GM13977 (cell line): ENCODE results near the gene MFAP3.

Experiments used
- DNase-seq: peaks from one replicate; pipeline ENCODE4 v3.0.0; 2012; ENCODE audit warnings: low spot score
- in situ Hi-C: fragments of 300-500 bp; cut with MboI; formaldehyde crosslinking; loops from one replicate; pipeline ENCODE4 v1.12.0; 2022; ENCODE audit warnings: low sequenced_read_pairs, low pct_unique_long_range_greater_than_20kb, mixed read lengths, inconsistent platforms; ENCODE audit not compliant: unreplicated experiment
- TF ChIP-seq, protein P1 (sequence below): IDR thresholded peaks from 2 replicates; pipeline ENCODE4 v1.5.1; 2012; ENCODE audit warnings: mild to moderate bottlenecking, control low read depth; ENCODE audit not compliant: insufficient read depth; ENCODE audit errors: extremely low read depth, missing control alignments

The MFAP3 gene

GRCh38 chr5:154038707-154039457 lies at the start of gene MFAP3, which contains the start of gene FAM114A2:
TSS of gene MFAP3 (plus strand) at chr5:154038967. CDS start at chr5:154049723, 10,756 bp downstream.
TSS of gene FAM114A2 (minus strand) at chr5:154038910. CDS start at chr5:154034953, 3,957 bp downstream.
- peak; percentile 86 for DNase-seq
- in situ Hi-C loops: no loop called here
- TF ChIP-seq, protein P1, sequence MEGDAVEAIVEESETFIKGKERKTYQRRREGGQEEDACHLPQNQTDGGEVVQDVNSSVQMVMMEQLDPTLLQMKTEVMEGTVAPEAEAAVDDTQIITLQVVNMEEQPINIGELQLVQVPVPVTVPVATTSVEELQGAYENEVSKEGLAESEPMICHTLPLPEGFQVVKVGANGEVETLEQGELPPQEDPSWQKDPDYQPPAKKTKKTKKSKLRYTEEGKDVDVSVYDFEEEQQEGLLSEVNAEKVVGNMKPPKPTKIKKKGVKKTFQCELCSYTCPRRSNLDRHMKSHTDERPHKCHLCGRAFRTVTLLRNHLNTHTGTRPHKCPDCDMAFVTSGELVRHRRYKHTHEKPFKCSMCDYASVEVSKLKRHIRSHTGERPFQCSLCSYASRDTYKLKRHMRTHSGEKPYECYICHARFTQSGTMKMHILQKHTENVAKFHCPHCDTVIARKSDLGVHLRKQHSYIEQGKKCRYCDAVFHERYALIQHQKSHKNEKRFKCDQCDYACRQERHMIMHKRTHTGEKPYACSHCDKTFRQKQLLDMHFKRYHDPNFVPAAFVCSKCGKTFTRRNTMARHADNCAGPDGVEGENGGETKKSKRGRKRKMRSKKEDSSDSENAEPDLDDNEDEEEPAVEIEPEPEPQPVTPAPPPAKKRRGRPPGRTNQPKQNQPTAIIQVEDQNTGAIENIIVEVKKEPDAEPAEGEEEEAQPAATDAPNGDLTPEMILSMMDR: no peak

- no peak for DNase-seq
- in situ Hi-C loops: no loop called here
- TF ChIP-seq, protein P1: no peak
Measured at GRCh38 chr5:153991168-153991567, 47.6 kb upstream of the MFAP3 start.

- TF ChIP-seq, protein P1: no peak
- in situ Hi-C loops: no loop called here
- no peak for DNase-seq
Measured at GRCh38 chr5:153998010-153998409, 40.8 kb upstream of the MFAP3 start.

- in situ Hi-C loops: no loop called here
- DNase-seq: no peak
- TF ChIP-seq, protein P1: no peak
Measured at GRCh38 chr5:153998768-153999167, 40.0 kb upstream of the MFAP3 start.

DNA sequence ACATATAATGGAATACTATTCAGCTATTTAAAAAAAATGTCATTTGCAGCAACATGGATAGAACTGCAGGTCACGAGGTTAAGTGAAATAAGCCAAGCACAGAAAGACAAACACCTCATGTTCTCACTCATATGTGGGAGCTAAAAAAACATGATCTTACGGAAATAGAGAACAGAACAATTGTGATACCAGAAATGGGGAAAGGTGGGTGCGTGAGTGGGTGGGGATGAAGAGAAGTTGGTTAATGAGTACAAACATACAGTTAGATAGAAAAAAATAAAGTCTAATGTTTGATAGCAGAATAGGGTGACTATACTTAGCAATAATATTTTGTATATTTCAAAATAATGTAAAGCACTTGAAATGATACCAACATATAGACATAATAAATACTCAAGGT lies 38.8 kb upstream of the MFAP3 start:
- TF ChIP-seq, protein P1: no peak
- no peak for DNase-seq
- in situ Hi-C loops: no loop called here

- in situ Hi-C loops: no loop called here
- TF ChIP-seq, protein P1: no peak
- no peak for DNase-seq
Measured at GRCh38 chr5:154000703-154001102, 38.1 kb upstream of the MFAP3 start.
